NCI-H1092 (cell line): Measurements from ENCODE around the gene SARNP.

ENCODE experiments used
- DNase-seq: peaks from one replicate; lab custom pipeline; 2025; lab: John Stamatoyannopoulos, UW

SARNP gene

DNA sequence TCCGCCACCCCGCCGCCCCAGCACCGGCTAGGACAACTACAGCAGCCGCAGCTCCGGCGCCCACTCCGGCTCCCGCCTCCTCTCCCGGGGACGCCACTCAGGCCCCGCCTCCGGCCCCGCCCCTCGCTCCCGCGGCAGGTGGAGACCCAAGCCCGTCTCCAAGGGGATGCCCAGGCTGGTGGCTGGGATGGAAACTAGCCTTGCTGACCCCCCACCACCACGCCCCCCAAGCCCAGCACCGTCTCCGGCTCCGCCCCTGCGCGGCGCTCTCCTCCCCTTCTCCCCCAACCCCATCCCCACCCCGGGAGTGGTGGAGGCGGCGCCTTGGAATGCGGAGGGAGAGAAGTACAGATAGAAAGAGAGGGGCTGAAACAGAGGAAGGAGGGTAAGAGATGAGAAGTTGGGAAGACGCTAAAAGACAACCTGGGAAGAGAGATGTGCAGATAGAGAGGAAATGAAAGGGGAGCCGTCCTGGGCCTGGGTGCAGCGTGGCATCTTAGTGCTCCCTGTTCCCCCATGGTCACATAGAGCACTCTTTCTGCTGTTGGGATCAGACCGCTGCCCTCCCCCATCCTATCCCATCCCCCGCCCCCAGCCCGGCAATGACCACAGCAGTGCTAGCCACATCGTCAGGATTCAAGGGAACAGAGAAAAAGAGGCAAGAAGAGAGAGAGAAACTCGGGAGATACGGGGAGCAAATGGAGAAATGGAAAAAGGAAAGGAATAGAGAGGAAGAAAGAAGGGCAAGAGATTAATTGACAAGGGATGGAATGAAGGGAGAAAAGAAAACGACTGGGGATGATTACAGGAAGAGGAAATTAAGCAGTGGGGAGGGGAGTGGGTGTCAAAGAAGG is 109.5 kb downstream of the SARNP start, which contains the start of gene ITGA7:
ITGA7 (minus strand) TSS at position 64 of the 854 bp plus-strand sequence. CDS start 222 bp downstream, outside the sequence.
- peak; percentile 7 for DNase-seq
